ENCODE data around the gene MPPED2. TPM values are rescaled to one million over a fixed set of nuclear protein-coding genes. Genes with fewer than 3 reads are reported as not detected.

Gene MPPED2
- total and polyA plus RNA-seq, 10 of the 15 experiments (the other 5 are each of a cell fraction or from before 2014, with no cell fraction given) = not detected

- CTCF ChIA-PET = interaction anchor here (0.5 kb wide), 1 partner anchor 436 kb away, joined by 3 read pairs; no protein-coding TSS in a partner anchor
- in situ Hi-C loops (cut with MboI) (no loop called here), intact Hi-C loops (cut with micrococcal nuclease; ENCODE audit: unreplicated experiment) (no loop called here)
- Histone ChIP-seq H3K27me3 (replicated peaks in 1 of 2; ENCODE audit: control insufficient read depth in 2 of 2, insufficient read depth in 2 of 2, low read length in 1 of 2) (no peaks in the 10 kb centered on the region), H2AFZ (ENCODE audit: control insufficient read depth, low read depth, low read length) (no peak overlapping the region), H3K36me3 (ENCODE audit: control insufficient read depth in 2 of 2, insufficient read depth in 2 of 2, low read length in 1 of 2) (no peaks in the 10 kb centered on the region), H3K9me3 (replicated peaks; ENCODE audit: control insufficient read depth, insufficient read depth, low read length) (no peaks in the 10 kb centered on the region), H4K20me1 (ENCODE audit: control insufficient read depth, insufficient read depth) (no peaks in the 10 kb centered on the region), H3K4me3 (no peak overlapping the region), H3K27ac (ENCODE audit: control insufficient read depth, insufficient read depth) (no peak overlapping the region), H3K79me2 (ENCODE audit: control insufficient read depth, insufficient read depth, low read length) (no peaks in the 10 kb centered on the region), H3K4me1 (ENCODE audit: control insufficient read depth, insufficient read depth, low read length) (no peaks in the 10 kb centered on the region), H3K9ac (ENCODE audit: control insufficient read depth, insufficient read depth, low read length) (no peak overlapping the region), H3K4me2 (ENCODE audit: control insufficient read depth, insufficient read depth) (no peak overlapping the region)
- TF ChIP-seq SMC3 (IDR thresholded peaks at IDR 0.05; ENCODE audit: borderline replicate concordance, low read length) = no peak
- TF ChIP-seq NKRF (conservative IDR thresholded peaks at IDR 0.05) = no peak
- TF ChIP-seq CTCF (IDR thresholded peaks at IDR 0.05 in 2 of 3, conservative IDR thresholded peaks at IDR 0.05 in 1 of 3; ENCODE audit: control insufficient read depth in 2 of 3, extremely low read depth in 1 of 3, insufficient read depth in 1 of 3, low read depth in 3 of 3, low read length in 3 of 3) = no peak
- TF ChIP-seq CREB1 (IDR thresholded peaks at IDR 0.05; ENCODE audit: low read depth) = no peak
- TF ChIP-seq PRDM15 (CRISPR knock-in tag; IDR thresholded peaks at IDR 0.05) = no peak
- TF ChIP-seq BRCA1 (IDR thresholded peaks at IDR 0.05; ENCODE audit: low read depth, low read length) = no peak
- whole genome bisulfite sequencing (ENCODE audit: insufficient coverage, insufficient replicate concordance, low lambda C conversion rate, missing lambda C conversion rate) = 4% methylated on average over 3 of the region's 3 CpGs
- FAIRE-seq (no peak), ATAC-seq (no peak), DNase-seq (ENCODE audit: low read depth, low spot score) (no peak)
- POLR2A ChIA-PET = no interaction called here
- RAD21 ChIA-PET (ENCODE audit: unreplicated experiment) = no interaction called here
- BruUV-seq (replicated peaks) = no TSS peak
- SMC1A ChIA-PET (ENCODE audit: uncharacterized antibody, unreplicated experiment) = no interaction called here
These were observed 182.0 kb downstream of the MPPED2 start for GRCh38 chr11:30404136-30404535.

All from GM12878 (cell line).